Muscle layer of colon (tissue), 2 donors: ENCODE results near the gene USP24.
"Not testable (repeated sequence)": the region's sequence is repeated elsewhere in the genome, so short reads cannot be mapped to it uniquely, and the experiment has no call there.

Experiments
- H3K27ac ChIP-seq: one replicate; pipeline ENCODE4 v1.7.0; 2013; ENCODE audit warnings: low read depth, mild to moderate bottlenecking, low read length, moderate library complexity
- H3K27me3 ChIP-seq, 2 donors: one replicate each; pipeline ENCODE4 v1.7.0; 2013; ENCODE audit warnings: low read length in 2 of 2, mild to moderate bottlenecking in 2 of 2; ENCODE audit not compliant: insufficient read depth in 2 of 2, control insufficient read depth in 1 of 2
- H3K36me3 ChIP-seq: one replicate; pipeline ENCODE4 v1.7.0; 2013; ENCODE audit warnings: mild to moderate bottlenecking, low read length; ENCODE audit not compliant: insufficient read depth
- H3K4me1 ChIP-seq: one replicate; pipeline ENCODE4 v1.7.0; 2013; ENCODE audit warnings: mild to moderate bottlenecking, low read length; ENCODE audit not compliant: insufficient read depth
- H3K4me3 ChIP-seq, 2 donors: one replicate each; pipeline ENCODE4 v1.7.0; 2013; ENCODE audit warnings: low read length in 2 of 2, low read depth in 1 of 2, mild to moderate bottlenecking in 1 of 2, moderate library complexity in 1 of 2
- H3K9ac ChIP-seq: one replicate; pipeline ENCODE4 v1.7.0; 2013; ENCODE audit warnings: low read length
- H3K9me3 ChIP-seq: one replicate; pipeline ENCODE4 v1.7.0; 2013; ENCODE audit warnings: mild to moderate bottlenecking, low read length
- donor health status: abdominal sarcoma.
- donor health status: Adenocarcinoma of cecum.

Gene USP24

DNA sequence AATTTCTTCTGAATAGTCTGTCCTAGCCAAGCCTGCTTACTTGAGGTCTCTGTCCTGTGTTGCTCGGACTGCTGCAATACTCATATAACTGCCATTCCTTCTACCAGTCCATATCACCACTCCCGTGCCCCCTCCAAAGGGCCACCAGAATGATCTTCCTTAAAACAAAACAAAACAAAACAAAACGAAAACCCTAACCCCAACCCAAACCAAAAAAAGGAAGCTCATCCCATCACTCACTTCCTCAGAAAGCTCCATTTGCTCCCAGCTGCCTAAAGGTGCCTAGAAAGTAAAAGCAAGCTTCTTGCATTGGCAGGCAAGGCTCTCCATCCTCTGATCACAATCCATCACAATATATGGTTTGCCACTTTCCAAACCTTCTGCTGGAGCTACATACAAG lies 20.3 kb downstream of the USP24 start:
- Histone ChIP-seq H3K27ac (no peak overlapping the region), H3K36me3 (no peaks in the 10 kb centered on the region)

DNA sequence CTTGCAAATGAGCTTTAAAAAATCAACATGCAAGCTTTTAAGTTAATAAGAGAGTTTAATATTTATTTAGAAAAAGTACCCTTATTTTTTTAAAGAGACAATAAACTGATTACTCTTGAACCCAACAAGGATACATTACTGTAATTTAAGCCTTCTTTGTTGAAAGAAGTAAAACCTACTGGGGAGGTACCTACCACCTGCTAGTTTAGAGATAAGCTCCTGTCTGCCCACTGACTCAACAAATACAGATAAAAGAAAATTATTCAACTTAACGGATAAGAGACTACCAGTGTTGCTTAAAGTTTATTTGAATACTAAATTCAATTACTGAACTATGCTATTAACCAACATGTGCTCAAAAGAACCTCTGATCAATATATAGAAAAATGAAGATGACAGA lies 23.1 kb downstream of the USP24 start:
- no peaks in the 10 kb centered on the region for H3K27me3 ChIP-seq
- no peaks in the 10 kb centered on the region for H3K36me3 ChIP-seq
- no peak overlapping the region for H3K9ac ChIP-seq
- no peaks in the 10 kb centered on the region for H3K9me3 ChIP-seq
- H3K4me3 ChIP-seq = no peak overlapping the region
- H3K4me1 ChIP-seq = peaks cover 37% of the 10 kb centered on the region
- H3K27ac ChIP-seq = no peak overlapping the region

More for the DNA sequence above, 20.3 kb downstream of the USP24 start:
- no peaks in the 10 kb centered on the region for H3K27me3 ChIP-seq
- peaks cover 41% of the 10 kb centered on the region for H3K4me1 ChIP-seq
- no peak overlapping the region for H3K9ac ChIP-seq
- no peaks in the 10 kb centered on the region for H3K9me3 ChIP-seq
- no peak overlapping the region for H3K4me3 ChIP-seq

DNA sequence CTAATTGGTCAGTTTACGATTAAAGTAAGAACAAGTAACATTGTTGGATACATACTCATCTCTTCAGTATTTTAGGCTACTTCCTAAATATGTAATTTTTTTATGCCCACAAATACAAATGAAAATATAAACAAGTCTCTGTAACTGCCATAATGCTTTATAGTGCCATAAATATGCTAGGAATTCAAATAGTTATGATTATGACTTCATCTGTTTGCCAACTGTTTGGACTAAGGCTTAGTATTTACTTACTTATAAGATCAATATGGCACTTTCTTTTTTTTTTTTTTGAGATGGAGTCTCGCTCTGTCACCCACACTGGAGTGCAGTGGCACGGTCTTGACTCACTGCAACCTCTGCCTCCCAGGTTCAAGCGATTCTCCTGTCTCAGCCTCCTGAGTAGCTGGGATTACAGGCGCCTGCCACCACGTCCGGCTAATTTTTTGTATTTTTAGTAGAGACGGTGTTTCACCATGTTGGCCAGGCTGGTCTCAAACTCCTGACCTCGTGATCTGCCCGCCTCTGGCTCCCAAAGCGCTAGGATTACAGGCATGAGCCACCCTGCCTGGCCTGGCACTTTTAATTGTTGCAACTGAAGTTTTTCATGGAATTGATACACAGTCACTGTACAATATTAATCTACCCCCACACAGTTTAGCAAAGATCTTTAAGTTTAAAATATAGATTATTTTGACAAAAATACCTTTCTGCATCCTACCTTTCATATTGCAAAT lies 23.8 kb downstream of the USP24 start:
- not testable (repeated sequence) for H3K9me3 ChIP-seq, H3K9ac ChIP-seq, H3K4me3 ChIP-seq, H3K27me3 ChIP-seq, H3K36me3 ChIP-seq, H3K27ac ChIP-seq
- peaks cover 30% of the 10 kb centered on the region for H3K4me1 ChIP-seq

- H3K4me1 ChIP-seq = peaks cover 18% of the 10 kb centered on the region
- H3K36me3 ChIP-seq = no peaks in the 10 kb centered on the region
- H3K9me3 ChIP-seq = no peaks in the 10 kb centered on the region
- no peak overlapping the region for H3K4me3 ChIP-seq
- H3K9ac ChIP-seq = no peak overlapping the region
- H3K27me3 ChIP-seq = no peaks in the 10 kb centered on the region
- no peak overlapping the region for H3K27ac ChIP-seq
Observed at GRCh38 chr1:55190109-55190508, 25.1 kb downstream of the USP24 start.

- no peak overlapping the region for H3K9ac ChIP-seq
- H3K27me3 ChIP-seq = no peaks in the 10 kb centered on the region
- no peak overlapping the region for H3K4me3 ChIP-seq
- H3K9me3 ChIP-seq = no peaks in the 10 kb centered on the region
- no peaks in the 10 kb centered on the region for H3K36me3 ChIP-seq
- no peak overlapping the region for H3K27ac ChIP-seq
- peaks cover 10% of the 10 kb centered on the region for H3K4me1 ChIP-seq
Observed at GRCh38 chr1:55188909-55189308, 26.3 kb downstream of the USP24 start.

GRCh38 chr1:55185832-55186231 lies 29.3 kb downstream of the USP24 start:
- no peak overlapping the region for H3K9ac ChIP-seq
- no peaks in the 10 kb centered on the region for H3K36me3 ChIP-seq
- no peak overlapping the region for H3K4me3 ChIP-seq
- H3K4me1 ChIP-seq = peaks cover 11% of the 10 kb centered on the region
- no peak overlapping the region for H3K27ac ChIP-seq
- no peaks in the 10 kb centered on the region for H3K27me3 ChIP-seq
- no peaks in the 10 kb centered on the region for H3K9me3 ChIP-seq

GRCh38 chr1:55184859-55185258 lies 30.3 kb downstream of the USP24 start:
- Histone ChIP-seq H3K27me3 (no peaks in the 10 kb centered on the region), H3K9me3 (no peaks in the 10 kb centered on the region), H3K4me3 (no peak overlapping the region)

DNA sequence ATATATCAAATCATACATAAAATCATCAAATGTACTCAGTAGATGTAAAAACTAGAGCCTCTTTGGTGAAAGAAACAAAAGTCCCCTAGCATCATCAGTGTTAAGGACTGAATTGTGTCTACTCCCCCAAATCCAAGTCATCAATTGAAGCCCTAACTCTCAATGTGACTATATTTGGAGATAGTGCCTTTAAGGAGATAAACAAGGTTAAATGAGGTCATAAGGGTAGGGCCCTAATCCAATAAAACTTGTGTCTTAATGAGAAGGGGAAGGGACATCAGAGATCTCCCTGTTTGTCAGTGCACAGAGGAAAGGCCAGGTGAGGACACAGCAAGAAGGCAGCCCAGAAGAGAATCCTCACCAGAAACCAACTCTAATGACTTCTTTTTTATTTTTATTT lies 33.5 kb downstream of the USP24 start:
- peaks cover 6% of the 10 kb centered on the region for H3K4me1 ChIP-seq
- no peaks in the 10 kb centered on the region for H3K36me3 ChIP-seq
- no peaks in the 10 kb centered on the region for H3K27me3 ChIP-seq
- H3K27ac ChIP-seq = no peak overlapping the region
- H3K9ac ChIP-seq = no peak overlapping the region
- H3K9me3 ChIP-seq = no peaks in the 10 kb centered on the region
- H3K4me3 ChIP-seq = no peak overlapping the region

More at GRCh38 chr1:55184859-55185258, 30.3 kb downstream of the USP24 start:
- H3K4me1 ChIP-seq = peaks cover 6% of the 10 kb centered on the region
- no peak overlapping the region for H3K9ac ChIP-seq
- H3K27ac ChIP-seq = no peak overlapping the region
- H3K36me3 ChIP-seq = no peaks in the 10 kb centered on the region

DNA sequence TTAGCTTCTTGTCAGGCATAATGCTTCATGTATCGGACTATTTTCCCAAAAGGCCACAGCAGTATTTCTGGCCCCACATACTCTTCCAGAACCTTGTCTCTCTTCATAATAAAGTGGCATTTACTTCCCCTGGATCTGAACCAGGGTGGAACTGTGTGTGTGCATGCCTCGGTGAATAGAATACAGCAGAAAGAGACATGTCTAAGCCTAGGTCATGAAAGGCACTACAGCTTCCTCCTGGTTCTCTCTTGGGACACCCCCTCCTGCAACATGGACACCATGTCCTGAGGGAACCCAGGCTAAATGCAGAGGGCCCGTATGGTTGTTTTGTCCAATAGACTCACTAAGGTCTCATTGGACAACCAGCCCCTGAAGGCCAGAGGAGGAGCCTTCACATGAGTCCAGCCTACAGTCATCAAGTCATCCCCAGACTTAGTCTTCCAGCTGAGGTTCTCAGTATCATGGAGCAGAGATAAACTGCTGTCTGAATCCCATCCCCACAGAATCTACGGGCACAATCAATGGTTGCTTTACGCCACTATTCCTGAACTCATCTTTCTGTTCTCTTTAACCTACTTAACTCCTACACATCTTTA lies 35.0 kb downstream of the USP24 start:
- H3K4me3 ChIP-seq = no peak overlapping the region
- H3K9me3 ChIP-seq = no peaks in the 10 kb centered on the region
- peaks cover 6% of the 10 kb centered on the region for H3K4me1 ChIP-seq
- H3K36me3 ChIP-seq = no peaks in the 10 kb centered on the region
- no peak overlapping the region for H3K9ac ChIP-seq
- H3K27ac ChIP-seq = no peak overlapping the region
- H3K27me3 ChIP-seq = no peaks in the 10 kb centered on the region

DNA sequence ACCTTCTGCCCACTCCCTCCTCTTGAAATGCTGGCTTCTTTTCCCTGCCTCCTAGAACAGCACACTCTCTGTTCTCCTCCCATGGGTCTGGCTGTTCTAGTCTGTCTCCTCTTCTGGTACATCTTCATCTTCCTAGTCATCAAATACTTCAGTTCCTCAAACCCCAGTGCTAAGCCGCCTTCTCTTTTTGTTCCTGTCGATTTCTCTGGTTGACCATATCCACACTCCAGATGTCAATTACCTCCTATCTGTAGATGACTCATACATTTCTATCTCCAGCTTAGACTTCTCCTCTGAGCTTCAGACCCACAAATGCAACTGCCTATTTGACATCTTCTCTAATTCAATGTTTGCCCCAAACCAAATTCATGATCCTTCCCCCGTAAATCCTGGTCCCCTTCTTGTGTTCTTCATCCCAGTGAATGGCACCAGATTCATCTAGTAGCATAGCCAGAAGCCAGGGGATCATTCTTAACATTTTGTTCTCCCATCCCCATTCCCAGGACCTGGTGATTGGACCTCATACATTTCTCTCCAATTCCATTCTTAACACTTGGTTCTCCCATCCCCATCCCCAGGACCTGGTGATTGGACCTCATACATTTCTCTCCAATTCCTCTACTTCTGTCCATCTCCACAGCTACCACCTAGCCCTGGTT lies 35.9 kb downstream of the USP24 start:
- Histone ChIP-seq H3K27me3 (no peaks in the 10 kb centered on the region), H3K9me3 (no peaks in the 10 kb centered on the region), H3K4me1 (peaks cover 6% of the 10 kb centered on the region), H3K9ac (no peak overlapping the region), H3K27ac (no peak overlapping the region), H3K4me3 (no peak overlapping the region), H3K36me3 (peaks cover 4% of the 10 kb centered on the region)

- Histone ChIP-seq H3K4me1 (peaks cover 11% of the 10 kb centered on the region), H3K4me3 (no peak overlapping the region), H3K27me3 (no peaks in the 10 kb centered on the region), H3K9ac (no peak overlapping the region), H3K9me3 (no peaks in the 10 kb centered on the region), H3K27ac (no peak overlapping the region), H3K36me3 (peaks cover 16% of the 10 kb centered on the region)
Observed at GRCh38 chr1:55172687-55173086, 42.5 kb downstream of the USP24 start.
